HG03039 (cell line): Measurements from ENCODE around the gene DDR2.
"Not testable (repeated sequence)": the region's sequence is repeated elsewhere in the genome, so short reads cannot be mapped to it uniquely, and the experiment has no call there.

Experiments
- ATAC-seq: cut with Tn5 transposase; IDR thresholded peaks from one replicate; pipeline ENCODE4 v1.9.1; 2021; ENCODE audit warnings: mild to moderate bottlenecking, moderate library complexity; ENCODE audit not compliant: unreplicated experiment

The DDR2 gene

GRCh38 chr1:162717548-162718184, 85.4 kb downstream of the DDR2 start:
- no peak for ATAC-seq

DNA sequence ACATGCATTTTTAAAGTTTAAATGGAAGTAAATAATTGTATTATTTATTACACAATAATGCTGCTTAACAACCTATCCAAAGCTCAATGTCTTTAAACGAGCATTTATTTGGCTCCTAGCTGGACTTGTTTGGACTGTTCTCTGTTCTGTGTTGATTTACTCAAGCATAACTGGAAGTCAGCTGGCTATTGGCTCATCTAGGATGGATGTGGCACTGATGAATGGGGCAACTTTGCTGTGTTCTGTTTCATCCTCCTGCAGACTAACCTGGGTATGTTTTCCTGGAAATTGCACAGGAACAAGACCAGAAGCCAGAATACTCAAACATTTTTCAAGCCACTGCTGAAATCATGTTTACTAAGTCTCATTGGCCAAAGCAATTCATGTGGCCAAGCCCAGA, 87.4 kb downstream of the DDR2 start:
- ATAC-seq, result no peak

DNA sequence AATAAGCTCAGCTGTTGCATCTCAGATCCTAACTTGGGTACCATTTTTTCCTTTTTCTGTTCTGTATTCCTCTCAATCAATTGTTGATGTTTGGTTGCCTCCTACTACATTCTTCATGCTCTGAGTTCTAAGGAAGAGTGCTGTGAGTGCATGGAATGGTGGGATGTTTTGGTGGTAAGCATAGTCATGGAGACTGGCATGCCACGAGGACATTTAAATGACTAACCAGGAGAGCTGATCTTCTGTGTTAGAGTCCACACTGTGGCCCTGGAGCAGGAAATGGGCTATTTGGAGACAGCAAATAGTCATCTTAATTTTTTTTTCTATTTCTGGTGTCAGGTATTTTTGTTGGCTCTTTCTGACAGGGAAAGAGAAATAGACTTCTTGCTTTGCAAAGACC, 88.7 kb downstream of the DDR2 start:
- no peak for ATAC-seq

DNA sequence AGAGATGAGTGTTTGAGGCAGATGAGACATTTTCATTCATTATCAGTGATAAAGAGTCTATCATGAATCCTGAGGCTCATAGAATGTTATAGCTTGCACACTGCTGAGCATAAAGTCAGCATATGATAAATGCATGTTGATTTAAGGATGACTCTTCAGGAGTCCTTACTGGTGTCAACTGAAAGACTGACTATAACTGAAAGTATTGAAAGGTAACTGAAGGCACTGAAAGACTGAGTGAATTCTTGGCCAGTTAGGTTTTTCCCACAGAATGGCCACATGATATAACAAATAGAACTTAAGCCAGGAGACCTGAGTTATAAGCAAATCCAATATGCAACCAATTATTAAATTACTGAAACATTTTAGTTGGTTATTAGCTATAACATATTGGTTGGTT, 89.2 kb downstream of the DDR2 start:
- no peak for ATAC-seq

DNA sequence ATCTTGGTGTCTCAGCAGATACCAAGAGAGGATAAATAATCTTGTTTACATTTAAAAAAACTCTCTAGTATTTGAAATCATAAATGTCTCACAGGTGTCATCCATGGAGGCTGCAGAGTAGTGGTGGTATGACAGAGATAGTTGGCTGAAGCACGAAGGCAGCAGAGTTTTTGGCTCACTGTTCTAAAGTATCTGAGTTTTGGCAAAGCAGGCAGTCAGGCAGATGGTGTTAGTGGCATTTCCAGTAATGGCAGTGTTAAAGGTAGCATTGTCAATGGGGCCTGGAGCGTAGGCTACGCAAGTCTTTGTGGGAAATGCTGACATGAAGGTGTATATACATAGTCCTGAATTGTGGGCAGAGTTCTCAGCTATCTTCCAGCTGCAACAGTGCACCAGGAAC, 89.8 kb downstream of the DDR2 start:
- no peak for ATAC-seq

GRCh38 chr1:162724583-162725120, 92.4 kb downstream of the DDR2 start:
- ATAC-seq, result no peak

DNA sequence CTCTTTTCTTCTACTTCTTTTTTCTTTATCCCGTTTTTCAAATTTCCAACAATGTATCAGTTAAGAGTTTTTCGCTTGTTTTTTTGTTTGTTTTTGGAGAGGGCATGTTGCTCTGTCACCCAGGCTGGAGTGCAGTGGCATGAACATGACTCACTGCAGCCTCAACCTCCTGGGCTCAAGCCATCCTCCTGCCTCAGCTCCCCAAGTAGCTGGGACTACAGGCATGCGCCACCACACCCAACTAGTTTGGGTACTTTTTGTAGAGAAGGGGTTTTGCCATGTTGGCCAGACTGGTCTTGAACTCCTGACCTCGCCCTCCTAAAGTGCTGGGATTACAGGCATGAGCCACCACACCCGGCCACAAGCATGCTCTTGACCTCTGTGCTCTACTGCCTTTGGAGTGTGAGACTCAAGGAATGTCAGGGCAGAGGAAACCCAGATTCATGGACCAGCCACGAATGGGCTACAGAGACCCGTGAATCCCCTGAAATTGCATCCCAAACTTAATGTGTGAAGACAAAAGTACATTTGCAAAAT, 93.1 kb downstream of the DDR2 start:
- ATAC-seq, result no peak

DNA sequence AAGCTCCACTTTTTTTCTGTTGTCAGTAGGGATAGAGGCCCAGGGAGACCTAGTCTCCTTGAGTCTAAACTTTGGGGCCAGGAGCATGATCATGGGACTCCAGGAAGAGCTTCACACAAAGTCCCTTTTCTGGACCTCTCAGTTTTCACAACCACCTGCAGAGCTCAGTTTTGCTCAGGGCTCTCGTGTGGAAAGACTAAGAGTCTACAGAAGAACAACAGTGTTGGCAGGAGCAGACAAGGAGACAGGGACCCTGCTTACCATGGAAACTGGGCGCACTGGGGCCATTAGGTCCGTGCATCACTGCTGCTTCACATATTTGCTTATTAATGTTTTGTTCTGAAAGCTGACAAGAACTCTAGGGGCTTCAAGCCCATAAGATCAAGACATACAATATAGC, 94.3 kb downstream of the DDR2 start:
- no peak for ATAC-seq

- not testable (repeated sequence) for ATAC-seq
Measured at GRCh38 chr1:162727493-162727892, 95.2 kb downstream of the DDR2 start.

- ATAC-seq, result no peak
Measured at GRCh38 chr1:162728573-162728972, 96.3 kb downstream of the DDR2 start.

- not testable (repeated sequence) for ATAC-seq
Measured at GRCh38 chr1:162729195-162729774, 97.0 kb downstream of the DDR2 start.

DNA sequence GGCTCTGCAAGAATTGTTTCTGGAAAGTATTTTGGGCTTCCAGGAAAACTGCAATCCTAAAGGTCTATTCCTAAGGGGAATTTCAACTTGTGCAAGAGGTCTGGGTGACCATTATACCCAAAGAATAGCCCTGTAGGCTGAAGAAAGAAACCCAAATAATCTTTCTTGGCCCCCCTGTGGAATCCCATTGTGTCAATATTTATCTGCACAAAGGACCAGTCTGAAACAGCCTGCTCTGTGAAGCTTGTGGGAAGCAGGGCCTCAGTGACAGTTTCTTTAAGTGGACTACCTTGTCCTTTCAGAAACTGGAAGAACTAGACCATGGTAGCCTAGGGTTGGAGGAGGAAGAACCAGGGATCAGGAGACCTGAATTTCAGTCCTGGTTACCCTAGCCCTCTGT, 99.8 kb downstream of the DDR2 start:
- no peak for ATAC-seq

DNA sequence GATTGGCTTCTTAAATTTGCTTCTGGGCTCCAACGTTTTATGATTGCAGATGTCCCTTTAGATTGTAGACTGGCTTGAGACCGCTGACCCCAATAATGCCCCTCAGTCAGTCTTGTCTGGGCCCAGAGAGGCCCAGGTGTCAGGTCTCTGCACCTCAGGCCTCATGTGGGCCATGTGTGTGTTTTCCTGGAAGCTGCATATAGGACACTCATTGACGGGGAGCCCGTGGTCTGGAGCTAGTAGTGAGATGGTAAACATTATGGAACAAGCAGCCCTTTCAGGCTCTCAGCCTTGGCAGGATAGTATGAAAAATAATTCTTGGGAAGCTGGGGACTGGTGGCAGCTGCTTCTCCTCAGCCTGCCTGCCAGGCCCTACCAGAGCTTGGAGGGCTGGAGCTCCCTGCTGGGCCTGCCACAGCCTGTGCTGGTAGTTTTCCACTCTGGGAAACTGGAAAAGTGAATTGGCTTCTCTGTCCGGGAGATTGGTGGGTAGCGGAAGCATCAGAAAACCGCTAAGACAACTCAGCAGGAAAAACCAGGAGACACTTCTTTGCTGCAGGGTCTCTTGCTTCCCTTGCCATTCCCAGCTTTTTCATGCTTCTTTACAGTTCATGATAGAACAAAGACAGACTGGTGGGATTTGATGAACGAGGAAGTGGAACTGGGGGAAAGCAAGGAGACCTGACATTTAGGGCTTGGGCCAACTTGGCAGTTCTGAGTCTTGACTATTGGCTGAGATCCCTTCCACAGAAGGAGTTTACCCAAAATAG, 100.5 kb downstream of the DDR2 start:
- no peak for ATAC-seq

GRCh38 chr1:162733336-162733590, 101.0 kb downstream of the DDR2 start:
- no peak for ATAC-seq

GRCh38 chr1:162734047-162734446, 101.8 kb downstream of the DDR2 start:
- ATAC-seq, result no peak

GRCh38 chr1:162736184-162736583, 103.9 kb downstream of the DDR2 start:
- ATAC-seq, result no peak

DNA sequence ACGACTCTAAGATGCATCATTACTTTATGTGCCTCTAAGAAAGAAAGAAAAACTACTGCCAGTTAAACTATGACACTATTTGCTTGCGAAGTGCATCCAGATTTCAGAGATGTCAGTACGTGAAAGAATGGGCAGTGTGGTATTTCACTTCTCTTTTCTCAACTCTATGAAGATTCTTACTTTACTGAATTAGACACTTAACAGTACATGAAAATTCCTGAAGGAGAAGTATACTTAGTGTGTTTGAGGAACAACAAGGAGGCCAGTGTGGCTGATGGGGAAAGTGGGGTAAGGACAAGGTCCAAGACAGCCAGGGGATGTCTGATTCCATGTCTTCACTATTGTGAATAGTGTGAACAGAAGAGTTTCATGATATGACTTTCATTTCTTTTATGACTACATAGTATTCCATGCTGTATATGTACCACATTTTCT, 104.4 kb downstream of the DDR2 start:
- no peak for ATAC-seq

DNA sequence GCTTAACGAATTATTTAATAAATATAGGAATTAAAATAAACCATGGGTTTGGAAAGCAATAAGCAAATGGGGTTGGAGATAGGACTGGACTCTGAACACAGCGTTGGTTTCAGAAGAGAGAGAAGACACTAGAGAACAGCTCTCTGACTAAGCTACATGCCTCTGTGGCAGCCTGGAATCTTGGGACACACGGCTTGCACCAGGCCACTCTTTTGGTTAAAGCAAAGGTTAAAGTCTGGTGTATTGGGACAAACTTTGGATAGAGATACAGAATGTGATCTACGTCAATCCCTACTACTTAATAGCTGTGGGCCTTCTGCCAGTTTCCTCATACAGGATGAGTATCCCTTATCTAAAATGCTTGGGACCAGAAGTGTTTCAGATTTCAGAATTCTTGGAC, 108.5 kb downstream of the DDR2 start:
- no peak for ATAC-seq

- ATAC-seq, result no peak
Measured at GRCh38 chr1:162741574-162741973, 109.3 kb downstream of the DDR2 start.

DNA sequence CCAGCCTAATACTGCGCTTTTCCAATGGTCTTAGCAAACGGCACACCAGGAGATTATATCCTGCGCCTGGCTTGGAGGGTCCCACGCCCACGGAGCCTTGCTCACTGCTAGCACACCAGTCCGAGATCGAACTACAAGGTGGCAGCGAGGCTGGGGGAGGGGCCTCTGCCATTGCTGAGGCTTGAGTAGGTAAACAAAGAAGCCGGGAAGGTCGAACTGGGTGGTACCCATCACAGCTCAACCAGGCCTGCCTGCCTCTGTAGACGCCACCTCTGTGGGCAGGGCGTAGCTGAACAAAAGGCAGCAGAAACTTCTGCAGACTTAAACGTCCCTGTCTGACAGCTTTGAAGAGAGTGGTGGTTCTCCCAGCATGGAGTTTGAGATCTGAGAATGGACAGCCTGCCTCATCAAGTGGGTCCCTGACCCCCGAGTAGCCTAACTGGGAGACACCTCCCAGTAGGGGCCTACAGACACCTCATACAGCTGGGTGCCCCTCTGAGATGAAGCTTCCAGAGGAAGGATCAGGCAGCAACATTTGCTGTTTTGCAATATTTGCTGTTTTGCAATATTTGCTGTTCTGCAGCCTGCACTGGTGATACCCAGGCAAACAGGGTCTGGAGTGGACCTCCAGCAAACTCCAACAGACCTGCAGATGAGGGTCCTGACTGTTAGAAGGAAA, 114.1 kb downstream of the DDR2 start:
- ATAC-seq, result not testable (repeated sequence)

GRCh38 chr1:162753001-162753658, 120.9 kb downstream of the DDR2 start:
- ATAC-seq, result no peak
